WTC11 (cell line): ENCODE data around the gene SEH1L. TPM values are rescaled to one million over a fixed set of nuclear protein-coding genes. Genes with fewer than 3 reads are reported as not detected.

ENCODE experiments used
- ATAC-seq: fragments of 200-7000 bp; cut with Tn5 transposase; 2 replicates; pipeline ENCODE4 v1.10.0; 2021; ENCODE audit warnings: mild to moderate bottlenecking, moderate library complexity
- CTCF ChIA-PET: fragments of 300-600 bp; sonication (Branson Sonifier 250); formaldehyde crosslinking; loops from one replicate; lab custom pipeline; 2021; ENCODE audit warnings: antibody characterized with exemption; lab: Charles Lee
- POLR2A ChIA-PET: fragments of 350-600 bp; sonication (Branson Sonifier 250); formaldehyde crosslinking; loops from one replicate; lab custom pipeline; 2021; ENCODE audit warnings: antibody characterized with exemption; lab: Charles Lee
- DNase-seq: peaks from one replicate; pipeline ENCODE4 v3.0.0; 2021; ENCODE audit warnings: low spot score
- H3K27ac Mint-ChIP-seq: 2 replicates; pipeline ENCODE4 v1.8.0; 2021; ENCODE audit warnings: mixed read lengths
- H3K27me3 Mint-ChIP-seq: 2 replicates; pipeline ENCODE4 v1.8.0; 2021; ENCODE audit warnings: low read depth, mild to moderate bottlenecking, moderate library complexity, mixed read lengths
- H3K36me3 Mint-ChIP-seq: 2 replicates; pipeline ENCODE4 v1.8.0; 2021; ENCODE audit warnings: mixed read lengths
- H3K4me1 Mint-ChIP-seq: 2 replicates; pipeline ENCODE4 v1.8.0; 2022; ENCODE audit warnings: mixed read lengths
- H3K4me3 Mint-ChIP-seq: 2 replicates; pipeline ENCODE4 v1.8.0; 2021; ENCODE audit warnings: mild to moderate bottlenecking, moderate library complexity, mixed read lengths
- H3K9me3 Mint-ChIP-seq: 2 replicates; pipeline ENCODE4 v1.8.0; 2021; ENCODE audit warnings: mixed read lengths
- CBFB ChIP-seq: sonication (generic); formaldehyde crosslinking; IDR thresholded peaks from 2 replicates; pipeline ENCODE4 v1.8.1; 2022; ENCODE audit warnings: mild to moderate bottlenecking, low read depth, missing genetic modification reagents
- CREM ChIP-seq: sonication (generic); formaldehyde crosslinking; IDR thresholded peaks from 2 replicates; pipeline ENCODE4 v1.8.1; 2022; ENCODE audit warnings: mild to moderate bottlenecking, missing genetic modification reagents, moderate library complexity
- EMX1 ChIP-seq: fragments of 250-450 bp; sonication (Bioruptor Pico); IDR thresholded peaks from 2 replicates; pipeline ENCODE4 v1.8.0; 2021; ENCODE audit warnings: mild to moderate bottlenecking
- IRF2 ChIP-seq: sonication (generic); formaldehyde crosslinking; IDR thresholded peaks from 2 replicates; pipeline ENCODE4 v1.8.0; 2022; ENCODE audit warnings: low read depth, missing genetic modification reagents, borderline replicate concordance
- JAZF1 ChIP-seq: fragments of 250-450 bp; sonication (Bioruptor Pico); IDR thresholded peaks from 2 replicates; pipeline ENCODE4 v1.9.0; 2021; ENCODE audit warnings: moderate library complexity, mild to moderate bottlenecking, inconsistent platforms
- RELA ChIP-seq: sonication (generic); formaldehyde crosslinking; IDR thresholded peaks from 2 replicates; pipeline ENCODE4 v1.8.1; 2022; ENCODE audit warnings: missing genetic modification reagents, mild to moderate bottlenecking, borderline replicate concordance
- SMAD4 ChIP-seq: sonication (generic); formaldehyde crosslinking; IDR thresholded peaks from 2 replicates; pipeline ENCODE4 v1.8.0; 2022; ENCODE audit warnings: mild to moderate bottlenecking, missing genetic modification reagents
- SP1 ChIP-seq: sonication (generic); formaldehyde crosslinking; conservative IDR thresholded peaks from 2 replicates; pipeline ENCODE4 v1.8.1; 2022; ENCODE audit warnings: missing genetic modification reagents
- TCF7 ChIP-seq: sonication (generic); formaldehyde crosslinking; IDR thresholded peaks from 2 replicates; pipeline ENCODE4 v1.8.0; 2022; ENCODE audit warnings: mild to moderate bottlenecking, low read depth, missing genetic modification reagents, moderate library complexity
- TEAD4 ChIP-seq: sonication (generic); formaldehyde crosslinking; IDR thresholded peaks from 2 replicates; pipeline ENCODE4 v1.8.0; 2022; ENCODE audit warnings: mild to moderate bottlenecking, missing genetic modification reagents
- ZNF121 ChIP-seq: sonication (generic); formaldehyde crosslinking; IDR thresholded peaks from 2 replicates; pipeline ENCODE4 v1.8.0; 2023; ENCODE audit warnings: missing genetic modification reagents
- ZNF219 ChIP-seq: sonication (generic); formaldehyde crosslinking; IDR thresholded peaks from 2 replicates; pipeline ENCODE4 v1.8.0; 2023; ENCODE audit warnings: missing genetic modification reagents, mild to moderate bottlenecking, borderline replicate concordance
- ZNF232 ChIP-seq: sonication (generic); formaldehyde crosslinking; IDR thresholded peaks from 2 replicates; pipeline ENCODE4 v1.8.0; 2022; ENCODE audit warnings: mild to moderate bottlenecking, missing genetic modification reagents
- ZNF263 ChIP-seq: sonication (generic); formaldehyde crosslinking; IDR thresholded peaks from 2 replicates; pipeline ENCODE4 v1.8.1; 2022; ENCODE audit warnings: low read depth, mild to moderate bottlenecking, moderate library complexity, missing genetic modification reagents
- ZNF416 ChIP-seq: fragments of 250-450 bp; sonication (Bioruptor Pico); IDR thresholded peaks from 2 replicates; pipeline ENCODE4 v1.9.0; 2021; ENCODE audit warnings: mild to moderate bottlenecking, inconsistent platforms
- ZNF671 ChIP-seq: fragments of 250-450 bp; sonication (Bioruptor Pico); IDR thresholded peaks from 2 replicates; pipeline ENCODE4 v1.8.0; 2021; ENCODE audit warnings: mild to moderate bottlenecking
- total RNA-seq: library from RNA; stranded (reverse); gene quantifications from 3 replicates; pipeline ENCODE4 v1.2.3, GENCODE V29; 2021
- TF ChIP-seq, protein P1 (sequence below): fragments of 250-450 bp; sonication (Bioruptor Pico); IDR thresholded peaks from 2 replicates; pipeline ENCODE4 v1.9.0; 2021; ENCODE audit warnings: mild to moderate bottlenecking, borderline replicate concordance
- TF ChIP-seq, protein P2 (sequence below): sonication (generic); formaldehyde crosslinking; IDR thresholded peaks from 2 replicates; pipeline ENCODE4 v1.8.0; 2022; ENCODE audit warnings: mild to moderate bottlenecking, missing genetic modification reagents
- TF ChIP-seq, protein P3 (sequence below): sonication (generic); formaldehyde crosslinking; IDR thresholded peaks from 2 replicates; pipeline ENCODE4 v1.8.1; 2022; ENCODE audit warnings: missing genetic modification reagents, borderline replicate concordance
- TF ChIP-seq, protein P4 (sequence below): sonication (generic); formaldehyde crosslinking; IDR thresholded peaks from 2 replicates; pipeline ENCODE4 v1.8.1; 2023; ENCODE audit warnings: mild to moderate bottlenecking, missing genetic modification reagents
- TF ChIP-seq, protein P5 (sequence below): fragments of 200-600 bp; IDR thresholded peaks from 2 replicates; pipeline ENCODE4 v1.8.0; 2022; ENCODE audit warnings: antibody characterized with exemption
- TF ChIP-seq, protein P6 (sequence below): sonication (generic); formaldehyde crosslinking; IDR thresholded peaks from 2 replicates; pipeline ENCODE4 v1.8.1; 2022; ENCODE audit warnings: mild to moderate bottlenecking, moderate library complexity, missing genetic modification reagents

Gene SEH1L
- total RNA-seq, 1 experiment from 2014 or later: 75.5 TPM

DNA sequence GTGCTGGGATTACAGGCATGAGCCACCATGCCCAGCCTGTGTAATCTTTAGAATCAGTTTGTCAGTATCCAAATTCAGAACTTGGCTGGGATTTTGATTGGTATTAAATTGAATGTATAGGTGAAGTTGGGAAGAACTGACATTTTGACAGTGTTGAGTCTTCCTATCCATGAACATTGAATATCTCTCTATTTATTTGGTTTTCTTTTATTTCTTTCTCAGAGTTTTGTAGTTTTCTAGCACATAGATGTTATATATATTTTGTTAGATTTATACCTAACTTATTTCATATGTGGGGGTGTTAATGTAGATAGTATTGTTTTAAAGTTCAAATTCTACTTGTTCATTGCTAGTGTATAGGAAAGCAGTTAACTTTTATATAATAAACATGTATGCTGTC lies 74.8 kb downstream of the SEH1L start (continued):
- TF ChIP-seq, protein P1, sequence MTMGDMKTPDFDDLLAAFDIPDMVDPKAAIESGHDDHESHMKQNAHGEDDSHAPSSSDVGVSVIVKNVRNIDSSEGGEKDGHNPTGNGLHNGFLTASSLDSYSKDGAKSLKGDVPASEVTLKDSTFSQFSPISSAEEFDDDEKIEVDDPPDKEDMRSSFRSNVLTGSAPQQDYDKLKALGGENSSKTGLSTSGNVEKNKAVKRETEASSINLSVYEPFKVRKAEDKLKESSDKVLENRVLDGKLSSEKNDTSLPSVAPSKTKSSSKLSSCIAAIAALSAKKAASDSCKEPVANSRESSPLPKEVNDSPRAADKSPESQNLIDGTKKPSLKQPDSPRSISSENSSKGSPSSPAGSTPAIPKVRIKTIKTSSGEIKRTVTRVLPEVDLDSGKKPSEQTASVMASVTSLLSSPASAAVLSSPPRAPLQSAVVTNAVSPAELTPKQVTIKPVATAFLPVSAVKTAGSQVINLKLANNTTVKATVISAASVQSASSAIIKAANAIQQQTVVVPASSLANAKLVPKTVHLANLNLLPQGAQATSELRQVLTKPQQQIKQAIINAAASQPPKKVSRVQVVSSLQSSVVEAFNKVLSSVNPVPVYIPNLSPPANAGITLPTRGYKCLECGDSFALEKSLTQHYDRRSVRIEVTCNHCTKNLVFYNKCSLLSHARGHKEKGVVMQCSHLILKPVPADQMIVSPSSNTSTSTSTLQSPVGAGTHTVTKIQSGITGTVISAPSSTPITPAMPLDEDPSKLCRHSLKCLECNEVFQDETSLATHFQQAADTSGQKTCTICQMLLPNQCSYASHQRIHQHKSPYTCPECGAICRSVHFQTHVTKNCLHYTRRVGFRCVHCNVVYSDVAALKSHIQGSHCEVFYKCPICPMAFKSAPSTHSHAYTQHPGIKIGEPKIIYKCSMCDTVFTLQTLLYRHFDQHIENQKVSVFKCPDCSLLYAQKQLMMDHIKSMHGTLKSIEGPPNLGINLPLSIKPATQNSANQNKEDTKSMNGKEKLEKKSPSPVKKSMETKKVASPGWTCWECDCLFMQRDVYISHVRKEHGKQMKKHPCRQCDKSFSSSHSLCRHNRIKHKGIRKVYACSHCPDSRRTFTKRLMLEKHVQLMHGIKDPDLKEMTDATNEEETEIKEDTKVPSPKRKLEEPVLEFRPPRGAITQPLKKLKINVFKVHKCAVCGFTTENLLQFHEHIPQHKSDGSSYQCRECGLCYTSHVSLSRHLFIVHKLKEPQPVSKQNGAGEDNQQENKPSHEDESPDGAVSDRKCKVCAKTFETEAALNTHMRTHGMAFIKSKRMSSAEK (CRISPR knock-in tag): no peak
- TF ChIP-seq TEAD4 (CRISPR knock-in tag) (no peak), ZNF219 (CRISPR knock-in tag) (no peak), ZNF671 (CRISPR knock-in tag) (no peak), SP1 (CRISPR knock-in tag) (no peak), IRF2 (no peak), TCF7 (CRISPR knock-in tag) (no peak)
- TF ChIP-seq, protein P2, sequence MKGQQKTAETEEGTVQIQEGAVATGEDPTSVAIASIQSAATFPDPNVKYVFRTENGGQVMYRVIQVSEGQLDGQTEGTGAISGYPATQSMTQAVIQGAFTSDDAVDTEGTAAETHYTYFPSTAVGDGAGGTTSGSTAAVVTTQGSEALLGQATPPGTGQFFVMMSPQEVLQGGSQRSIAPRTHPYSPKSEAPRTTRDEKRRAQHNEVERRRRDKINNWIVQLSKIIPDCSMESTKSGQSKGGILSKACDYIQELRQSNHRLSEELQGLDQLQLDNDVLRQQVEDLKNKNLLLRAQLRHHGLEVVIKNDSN (CRISPR knock-in tag): no peak
- TF ChIP-seq, all 79 proteins: peak for 0

DNA sequence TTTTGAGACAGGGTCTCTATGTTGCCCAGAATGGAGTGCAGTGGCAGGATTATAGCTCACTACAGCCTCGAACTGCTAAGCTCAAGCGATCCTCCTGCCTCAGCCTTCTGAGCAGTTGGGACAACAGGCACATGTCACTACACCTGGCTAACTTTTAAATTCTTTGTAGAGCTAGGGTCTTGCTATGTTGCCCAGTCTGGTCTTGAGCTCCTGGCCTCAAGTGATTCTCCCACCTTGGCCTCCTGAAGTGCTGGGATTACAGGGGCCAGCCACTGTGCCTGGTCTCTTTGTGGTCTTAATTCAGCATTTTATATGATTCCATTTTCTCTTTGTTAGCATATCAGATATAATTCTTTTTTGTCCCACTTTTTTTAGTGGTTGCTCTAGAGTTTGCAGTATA lies 77.4 kb downstream of the SEH1L start:
- POLR2A ChIA-PET: no interaction called here
- H3K36me3 Mint-ChIP-seq: peaks cover 34% of the 10 kb centered on the region
- H3K9me3 Mint-ChIP-seq: no peaks in the 10 kb centered on the region
- H3K4me1 Mint-ChIP-seq: no peaks in the 10 kb centered on the region
- TF ChIP-seq ZNF121 (CRISPR knock-in tag) (peak; percentile 84), CREM (CRISPR knock-in tag) (no peak), ZNF263 (CRISPR knock-in tag) (no peak)
- TF ChIP-seq, protein P3, sequence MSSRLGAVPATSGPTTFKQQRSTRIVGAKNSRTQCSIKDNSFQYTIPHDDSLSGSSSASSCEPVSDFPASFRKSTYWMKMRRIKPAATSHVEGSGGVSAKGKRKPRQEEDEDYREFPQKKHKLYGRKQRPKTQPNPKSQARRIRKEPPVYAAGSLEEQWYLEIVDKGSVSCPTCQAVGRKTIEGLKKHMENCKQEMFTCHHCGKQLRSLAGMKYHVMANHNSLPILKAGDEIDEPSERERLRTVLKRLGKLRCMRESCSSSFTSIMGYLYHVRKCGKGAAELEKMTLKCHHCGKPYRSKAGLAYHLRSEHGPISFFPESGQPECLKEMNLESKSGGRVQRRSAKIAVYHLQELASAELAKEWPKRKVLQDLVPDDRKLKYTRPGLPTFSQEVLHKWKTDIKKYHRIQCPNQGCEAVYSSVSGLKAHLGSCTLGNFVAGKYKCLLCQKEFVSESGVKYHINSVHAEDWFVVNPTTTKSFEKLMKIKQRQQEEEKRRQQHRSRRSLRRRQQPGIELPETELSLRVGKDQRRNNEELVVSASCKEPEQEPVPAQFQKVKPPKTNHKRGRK (CRISPR knock-in tag): no peak
- TF ChIP-seq, protein P4, sequence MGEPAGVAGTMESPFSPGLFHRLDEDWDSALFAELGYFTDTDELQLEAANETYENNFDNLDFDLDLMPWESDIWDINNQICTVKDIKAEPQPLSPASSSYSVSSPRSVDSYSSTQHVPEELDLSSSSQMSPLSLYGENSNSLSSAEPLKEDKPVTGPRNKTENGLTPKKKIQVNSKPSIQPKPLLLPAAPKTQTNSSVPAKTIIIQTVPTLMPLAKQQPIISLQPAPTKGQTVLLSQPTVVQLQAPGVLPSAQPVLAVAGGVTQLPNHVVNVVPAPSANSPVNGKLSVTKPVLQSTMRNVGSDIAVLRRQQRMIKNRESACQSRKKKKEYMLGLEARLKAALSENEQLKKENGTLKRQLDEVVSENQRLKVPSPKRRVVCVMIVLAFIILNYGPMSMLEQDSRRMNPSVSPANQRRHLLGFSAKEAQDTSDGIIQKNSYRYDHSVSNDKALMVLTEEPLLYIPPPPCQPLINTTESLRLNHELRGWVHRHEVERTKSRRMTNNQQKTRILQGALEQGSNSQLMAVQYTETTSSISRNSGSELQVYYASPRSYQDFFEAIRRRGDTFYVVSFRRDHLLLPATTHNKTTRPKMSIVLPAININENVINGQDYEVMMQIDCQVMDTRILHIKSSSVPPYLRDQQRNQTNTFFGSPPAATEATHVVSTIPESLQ (CRISPR knock-in tag): no peak
- TF ChIP-seq, all 79 proteins: peak for 1
- Mint-ChIP-seq H3K27me3 (no peaks in the 10 kb centered on the region), H3K4me3 (no peak overlapping the region), H3K27ac (no peak overlapping the region)
- DNase-seq: no peak
- CTCF ChIA-PET: no interaction called here
- no peak for ATAC-seq

DNA sequence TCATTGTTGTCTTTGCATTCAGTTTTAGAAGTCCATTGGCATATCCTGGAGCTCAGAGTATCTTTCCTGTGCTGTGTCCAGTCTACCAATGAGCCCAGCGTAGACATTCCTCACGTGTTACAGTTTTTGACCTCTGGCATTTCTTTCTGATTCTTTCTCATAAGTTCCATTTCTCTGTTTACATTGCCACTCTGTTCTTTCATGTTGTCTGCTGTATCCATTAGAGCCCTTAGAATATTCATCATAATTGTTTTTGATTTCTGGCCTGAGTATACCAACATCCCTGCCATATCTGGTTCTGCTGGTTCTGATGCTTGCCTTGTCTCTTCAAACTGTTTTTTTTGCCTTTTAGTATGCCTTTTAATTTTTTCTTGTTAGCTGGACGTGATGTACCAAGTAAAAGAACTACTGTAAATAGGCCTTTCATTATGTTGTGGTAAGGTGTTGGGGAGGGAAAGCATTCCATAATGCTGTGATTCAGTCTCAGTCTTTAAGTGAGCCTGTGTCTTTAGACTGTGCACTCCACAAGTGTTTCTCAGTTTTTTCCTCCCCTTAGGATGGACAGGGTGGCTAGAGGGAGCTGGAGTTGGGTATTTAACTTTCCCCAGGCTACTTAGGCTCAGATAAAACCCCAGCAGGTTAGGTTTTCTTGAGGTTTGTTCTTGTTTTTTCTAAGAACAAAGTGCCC lies 78.9 kb downstream of the SEH1L start:
- Mint-ChIP-seq H3K27ac (no peak overlapping the region), H3K36me3 (peaks cover 42% of the 10 kb centered on the region), H3K9me3 (no peaks in the 10 kb centered on the region), H3K4me1 (no peaks in the 10 kb centered on the region), H3K27me3 (no peaks in the 10 kb centered on the region), H3K4me3 (no peak overlapping the region)
- CTCF ChIA-PET: no interaction called here
- POLR2A ChIA-PET: no interaction called here
- DNase-seq (no peak), ATAC-seq (no peak)
- TF ChIP-seq JAZF1 (CRISPR knock-in tag) (no peak), CBFB (CRISPR knock-in tag) (no peak), SMAD4 (CRISPR knock-in tag) (no peak), ZNF232 (CRISPR knock-in tag) (no peak), RELA (no peak), EMX1 (CRISPR knock-in tag) (no peak), ZNF416 (CRISPR knock-in tag) (no peak)
- TF ChIP-seq, protein P5, sequence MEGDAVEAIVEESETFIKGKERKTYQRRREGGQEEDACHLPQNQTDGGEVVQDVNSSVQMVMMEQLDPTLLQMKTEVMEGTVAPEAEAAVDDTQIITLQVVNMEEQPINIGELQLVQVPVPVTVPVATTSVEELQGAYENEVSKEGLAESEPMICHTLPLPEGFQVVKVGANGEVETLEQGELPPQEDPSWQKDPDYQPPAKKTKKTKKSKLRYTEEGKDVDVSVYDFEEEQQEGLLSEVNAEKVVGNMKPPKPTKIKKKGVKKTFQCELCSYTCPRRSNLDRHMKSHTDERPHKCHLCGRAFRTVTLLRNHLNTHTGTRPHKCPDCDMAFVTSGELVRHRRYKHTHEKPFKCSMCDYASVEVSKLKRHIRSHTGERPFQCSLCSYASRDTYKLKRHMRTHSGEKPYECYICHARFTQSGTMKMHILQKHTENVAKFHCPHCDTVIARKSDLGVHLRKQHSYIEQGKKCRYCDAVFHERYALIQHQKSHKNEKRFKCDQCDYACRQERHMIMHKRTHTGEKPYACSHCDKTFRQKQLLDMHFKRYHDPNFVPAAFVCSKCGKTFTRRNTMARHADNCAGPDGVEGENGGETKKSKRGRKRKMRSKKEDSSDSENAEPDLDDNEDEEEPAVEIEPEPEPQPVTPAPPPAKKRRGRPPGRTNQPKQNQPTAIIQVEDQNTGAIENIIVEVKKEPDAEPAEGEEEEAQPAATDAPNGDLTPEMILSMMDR: no peak
- TF ChIP-seq, protein P6, sequence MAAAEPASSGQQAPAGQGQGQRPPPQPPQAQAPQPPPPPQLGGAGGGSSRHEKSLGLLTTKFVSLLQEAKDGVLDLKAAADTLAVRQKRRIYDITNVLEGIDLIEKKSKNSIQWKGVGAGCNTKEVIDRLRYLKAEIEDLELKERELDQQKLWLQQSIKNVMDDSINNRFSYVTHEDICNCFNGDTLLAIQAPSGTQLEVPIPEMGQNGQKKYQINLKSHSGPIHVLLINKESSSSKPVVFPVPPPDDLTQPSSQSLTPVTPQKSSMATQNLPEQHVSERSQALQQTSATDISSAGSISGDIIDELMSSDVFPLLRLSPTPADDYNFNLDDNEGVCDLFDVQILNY: no peak
